Measurements from ENCODE around the gene HIP1.
"Not testable (repeated sequence)": the region's sequence is repeated elsewhere in the genome, so short reads cannot be mapped to it uniquely, and the experiment has no call there.

The HIP1 gene

GRCh38 chr7:75737856-75738603 is 711 bp downstream of the HIP1 start:
- no peak overlapping the region for H3K9ac ChIP-seq (ENCODE audit: low read depth, low read length)
- H3K9me3 ChIP-seq (ENCODE audit: control insufficient read depth, insufficient read depth, low read length), result no peaks in the 10 kb centered on the region
- no peaks in the 10 kb centered on the region for H3K36me3 ChIP-seq (ENCODE audit: control insufficient read depth, insufficient read depth, low read length)
- H3K27me3 ChIP-seq (ENCODE audit: control insufficient read depth, insufficient read depth, low read length), result peaks cover 9% of the 10 kb centered on the region
- H3K27ac ChIP-seq (ENCODE audit: low read depth, low read length), result no peak overlapping the region
- H3K4me3 ChIP-seq (ENCODE audit: low read depth, low read length), result peak overlapping the region; percentile 90
- H3K4me1 ChIP-seq (ENCODE audit: control insufficient read depth, insufficient read depth, low read length), result peaks cover 11% of the 10 kb centered on the region

- Histone ChIP-seq H3K27ac (ENCODE audit: low read depth, low read length) (no peak overlapping the region), H3K4me3 (ENCODE audit: low read depth, low read length) (no peak overlapping the region), H3K9me3 (ENCODE audit: control insufficient read depth, insufficient read depth, low read length) (no peaks in the 10 kb centered on the region), H3K4me1 (ENCODE audit: control insufficient read depth, insufficient read depth, low read length) (peaks cover 9% of the 10 kb centered on the region), H3K9ac (ENCODE audit: low read depth, low read length) (no peak overlapping the region), H3K36me3 (ENCODE audit: control insufficient read depth, insufficient read depth, low read length) (no peaks in the 10 kb centered on the region), H3K27me3 (ENCODE audit: control insufficient read depth, insufficient read depth, low read length) (peaks cover 9% of the 10 kb centered on the region)
Measured at GRCh38 chr7:75735581-75736350, 3.0 kb downstream of the HIP1 start.

GRCh38 chr7:75734586-75735458 is 3.9 kb downstream of the HIP1 start:
- Histone ChIP-seq H3K9me3 (ENCODE audit: control insufficient read depth, insufficient read depth, low read length) (no peaks in the 10 kb centered on the region), H3K27ac (ENCODE audit: low read depth, low read length) (no peak overlapping the region), H3K4me1 (ENCODE audit: control insufficient read depth, insufficient read depth, low read length) (peaks cover 8% of the 10 kb centered on the region; the same call in 1 of the 2 replicates), H3K9ac (ENCODE audit: low read depth, low read length) (no peak overlapping the region), H3K27me3 (ENCODE audit: control insufficient read depth, insufficient read depth, low read length) (peaks cover 9% of the 10 kb centered on the region), H3K4me3 (ENCODE audit: low read depth, low read length) (no peak overlapping the region), H3K36me3 (ENCODE audit: control insufficient read depth, insufficient read depth, low read length) (no peaks in the 10 kb centered on the region)

GRCh38 chr7:75732764-75733630 is 5.7 kb downstream of the HIP1 start:
- H3K36me3 ChIP-seq (ENCODE audit: control insufficient read depth, insufficient read depth, low read length), result no peaks in the 10 kb centered on the region
- H3K4me1 ChIP-seq (ENCODE audit: control insufficient read depth, insufficient read depth, low read length), result peaks cover 12% of the 10 kb centered on the region; the same call in 1 of the 2 replicates
- H3K9me3 ChIP-seq (ENCODE audit: control insufficient read depth, insufficient read depth, low read length), result no peaks in the 10 kb centered on the region
- no peak overlapping the region for H3K27ac ChIP-seq (ENCODE audit: low read depth, low read length)
- peaks cover 6% of the 10 kb centered on the region for H3K27me3 ChIP-seq (ENCODE audit: control insufficient read depth, insufficient read depth, low read length)
- no peak overlapping the region for H3K9ac ChIP-seq (ENCODE audit: low read depth, low read length)
- H3K4me3 ChIP-seq (ENCODE audit: low read depth, low read length), result no peak overlapping the region

- Histone ChIP-seq H3K9ac (ENCODE audit: low read depth, low read length) (no peak overlapping the region), H3K27me3 (ENCODE audit: control insufficient read depth, insufficient read depth, low read length) (no peaks in the 10 kb centered on the region), H3K36me3 (ENCODE audit: control insufficient read depth, insufficient read depth, low read length) (no peaks in the 10 kb centered on the region), H3K9me3 (ENCODE audit: control insufficient read depth, insufficient read depth, low read length) (no peaks in the 10 kb centered on the region), H3K4me3 (ENCODE audit: low read depth, low read length) (no peak overlapping the region), H3K4me1 (ENCODE audit: control insufficient read depth, insufficient read depth, low read length) (peaks cover 14% of the 10 kb centered on the region; the same call in 1 of the 2 replicates), H3K27ac (ENCODE audit: low read depth, low read length) (no peak overlapping the region)
Measured at GRCh38 chr7:75732016-75732521, 6.7 kb downstream of the HIP1 start.

GRCh38 chr7:75729851-75730274 is 8.9 kb downstream of the HIP1 start:
- Histone ChIP-seq H3K4me1 (ENCODE audit: control insufficient read depth, insufficient read depth, low read length) (peaks cover 12% of the 10 kb centered on the region; the same call in 1 of the 2 replicates), H3K9ac (ENCODE audit: low read depth, low read length) (no peak overlapping the region), H3K4me3 (ENCODE audit: low read depth, low read length) (no peak overlapping the region), H3K27ac (ENCODE audit: low read depth, low read length) (no peak overlapping the region), H3K9me3 (ENCODE audit: control insufficient read depth, insufficient read depth, low read length) (no peaks in the 10 kb centered on the region), H3K36me3 (ENCODE audit: control insufficient read depth, insufficient read depth, low read length) (no peaks in the 10 kb centered on the region), H3K27me3 (ENCODE audit: control insufficient read depth, insufficient read depth, low read length) (no peaks in the 10 kb centered on the region)

- H3K9me3 ChIP-seq (ENCODE audit: control insufficient read depth, insufficient read depth, low read length), result no peaks in the 10 kb centered on the region
- H3K36me3 ChIP-seq (ENCODE audit: control insufficient read depth, insufficient read depth, low read length), result no peaks in the 10 kb centered on the region
- peak overlapping the region; percentile 40 for H3K27ac ChIP-seq (ENCODE audit: low read depth, low read length)
- no peaks in the 10 kb centered on the region for H3K27me3 ChIP-seq (ENCODE audit: control insufficient read depth, insufficient read depth, low read length)
- no peak overlapping the region for H3K9ac ChIP-seq (ENCODE audit: low read depth, low read length)
- peaks cover 9% of the 10 kb centered on the region; the same call in 1 of the 2 replicates for H3K4me1 ChIP-seq (ENCODE audit: control insufficient read depth, insufficient read depth, low read length)
- no peak overlapping the region for H3K4me3 ChIP-seq (ENCODE audit: low read depth, low read length)
Measured at GRCh38 chr7:75727881-75728593, 10.7 kb downstream of the HIP1 start.

GRCh38 chr7:75727351-75727750 is 11.4 kb downstream of the HIP1 start:
- not testable (repeated sequence) for H3K27ac ChIP-seq (ENCODE audit: low read depth, low read length)

GRCh38 chr7:75725306-75725705 is 13.4 kb downstream of the HIP1 start:
- Histone ChIP-seq H3K4me3 (ENCODE audit: low read depth, low read length) (no peak overlapping the region), H3K9me3 (ENCODE audit: control insufficient read depth, insufficient read depth, low read length) (no peaks in the 10 kb centered on the region), H3K27me3 (ENCODE audit: control insufficient read depth, insufficient read depth, low read length) (no peaks in the 10 kb centered on the region), H3K4me1 (ENCODE audit: control insufficient read depth, insufficient read depth, low read length) (peaks cover 6% of the 10 kb centered on the region; the same call in 1 of the 2 replicates), H3K9ac (ENCODE audit: low read depth, low read length) (no peak overlapping the region), H3K36me3 (ENCODE audit: control insufficient read depth, insufficient read depth, low read length) (no peaks in the 10 kb centered on the region), H3K27ac (ENCODE audit: low read depth, low read length) (no peak overlapping the region)

More at GRCh38 chr7:75727351-75727750, 11.4 kb downstream of the HIP1 start:
- H3K27me3 ChIP-seq (ENCODE audit: control insufficient read depth, insufficient read depth, low read length); H3K9me3 ChIP-seq (ENCODE audit: control insufficient read depth, insufficient read depth, low read length); H3K4me3 ChIP-seq (ENCODE audit: low read depth, low read length); H3K9ac ChIP-seq (ENCODE audit: low read depth, low read length); H3K4me1 ChIP-seq (ENCODE audit: control insufficient read depth, insufficient read depth, low read length); H3K36me3 ChIP-seq (ENCODE audit: control insufficient read depth, insufficient read depth, low read length): not testable (repeated sequence)
